Heart left ventricle (tissue), 13 donors: ENCODE data around the gene RABEP2.
"Not testable (repeated sequence)": the region's sequence is repeated elsewhere in the genome, so short reads cannot be mapped to it uniquely, and the experiment has no call there.

ENCODE experiments used
- POLR2A ChIP-seq, 2 donors: fragments of 450-650 bp; IDR thresholded peaks; one replicate each; pipeline ENCODE4 v1.6.1; 2017; ENCODE audit warnings: antibody characterized with exemption in 2 of 2, mild to moderate bottlenecking in 2 of 2, moderate library complexity in 2 of 2
- TF ChIP-seq, protein P1 (sequence below), 12 donors: fragments of 200-600 bp; sonication (generic) in 4 of 12; IDR thresholded peaks; one replicate each; pipeline versions ENCODE4 v1.5.0 to v1.8.0; 2018 to 2022; ENCODE audit warnings: antibody characterized with exemption in 12 of 12, mild to moderate bottlenecking in 5 of 12
- donor health status: ischemic (EF 13 %, LVEDD 7.1; RV severe dilation, severe dysfunction).
- donor health status: DM: no; HTN: yes; CAD: no.
- donor health status: DM: no; HTN: no; CAD: no.
- donor health status: ischemic (EF 25% LVEDD 6.9; RV normal size, moderate dysfunction).
- donor health status: ischemic (EF 25% LVEDD 5.7; RV mildly dilated, moderate dysfunction).
- donor health status: ischemic (EF 35%, LVEDD 5.7; RV mildly dilated, moderate dysfunction).
- donor health status: nonischemic (EF 11% LVEDD 7.7; RV severe dilation, severe dysfunction).
- donor health status: DM: yes; HTN: yes; CAD: no.
- donor health status: PGD.
- donor health status: ischemic (EF 29% LVEDD 5.4; RV normal size, mild dysfunction).
- donor health status: nonischemic (EF 23%, LVEDD 6.1; RV moderate dilation, normal function).

GRCh38 chr16:28890355-28890754 lies 34.7 kb downstream of the RABEP2 start:
- TF ChIP-seq, protein P1, sequence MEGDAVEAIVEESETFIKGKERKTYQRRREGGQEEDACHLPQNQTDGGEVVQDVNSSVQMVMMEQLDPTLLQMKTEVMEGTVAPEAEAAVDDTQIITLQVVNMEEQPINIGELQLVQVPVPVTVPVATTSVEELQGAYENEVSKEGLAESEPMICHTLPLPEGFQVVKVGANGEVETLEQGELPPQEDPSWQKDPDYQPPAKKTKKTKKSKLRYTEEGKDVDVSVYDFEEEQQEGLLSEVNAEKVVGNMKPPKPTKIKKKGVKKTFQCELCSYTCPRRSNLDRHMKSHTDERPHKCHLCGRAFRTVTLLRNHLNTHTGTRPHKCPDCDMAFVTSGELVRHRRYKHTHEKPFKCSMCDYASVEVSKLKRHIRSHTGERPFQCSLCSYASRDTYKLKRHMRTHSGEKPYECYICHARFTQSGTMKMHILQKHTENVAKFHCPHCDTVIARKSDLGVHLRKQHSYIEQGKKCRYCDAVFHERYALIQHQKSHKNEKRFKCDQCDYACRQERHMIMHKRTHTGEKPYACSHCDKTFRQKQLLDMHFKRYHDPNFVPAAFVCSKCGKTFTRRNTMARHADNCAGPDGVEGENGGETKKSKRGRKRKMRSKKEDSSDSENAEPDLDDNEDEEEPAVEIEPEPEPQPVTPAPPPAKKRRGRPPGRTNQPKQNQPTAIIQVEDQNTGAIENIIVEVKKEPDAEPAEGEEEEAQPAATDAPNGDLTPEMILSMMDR (IDR thresholded peaks at IDR 0.05), result not testable (repeated sequence)
- not testable (repeated sequence) for TF ChIP-seq POLR2A (IDR thresholded peaks at IDR 0.05)
